Mesendoderm (in vitro differentiated cells): ENCODE results near the gene HOXD11.

ENCODE experiments used
- DNase-seq: peaks from one replicate; pipeline ENCODE4 v3.0.0; 2013
- H2AK5ac ChIP-seq: 2 replicates; pipeline ENCODE4 v1.6.1; 2013; ENCODE audit warnings: low read length, inconsistent platforms
- H2BK120ac ChIP-seq: 2 replicates; pipeline ENCODE4 v1.6.1; 2013; ENCODE audit warnings: low read depth, mild to moderate bottlenecking, low read length, moderate library complexity, mixed read lengths
- H2BK15ac ChIP-seq: replicated peaks from 2 replicates; pipeline ENCODE4 v1.6.1; 2013; ENCODE audit warnings: low read depth, mild to moderate bottlenecking, moderate library complexity
- H2BK5ac ChIP-seq: 2 replicates; pipeline ENCODE4 v1.6.1; 2013; ENCODE audit warnings: low read length, inconsistent platforms
- H3K18ac ChIP-seq: 2 replicates; pipeline ENCODE4 v1.6.1; 2013; ENCODE audit warnings: mild to moderate bottlenecking, low read length, mixed read lengths
- H3K23ac ChIP-seq: one replicate; pipeline ENCODE4 v1.6.1; 2013; ENCODE audit warnings: low read length
- H3K27ac ChIP-seq: 2 replicates; pipeline ENCODE4 v1.5.1; 2013; ENCODE audit warnings: low read depth, mild to moderate bottlenecking, inconsistent platforms, low read length, moderate library complexity
- H3K27me3 ChIP-seq: 2 replicates; pipeline ENCODE4 v1.6.1; 2013; ENCODE audit warnings: low read length, control low read depth, mild to moderate bottlenecking, inconsistent platforms; ENCODE audit not compliant: insufficient read depth, poor library complexity
- H3K36me3 ChIP-seq: 2 replicates; pipeline ENCODE4 v1.6.1; 2013; ENCODE audit warnings: low read length, inconsistent platforms; ENCODE audit not compliant: control insufficient read depth, insufficient read depth
- H3K4ac ChIP-seq: one replicate; pipeline ENCODE4 v1.6.1; 2013; ENCODE audit warnings: low read depth, mild to moderate bottlenecking, low read length, moderate library complexity
- H3K4me1 ChIP-seq: 2 replicates; pipeline ENCODE4 v1.6.1; 2013; ENCODE audit warnings: low read depth, low read length, inconsistent platforms; ENCODE audit not compliant: control insufficient read depth
- H3K4me2 ChIP-seq: 2 replicates; pipeline ENCODE4 v1.6.1; 2013; ENCODE audit warnings: low read length
- H3K4me3 ChIP-seq: 2 replicates; pipeline ENCODE4 v1.5.1; 2013; ENCODE audit warnings: mild to moderate bottlenecking, low read length
- H3K56ac ChIP-seq: one replicate; pipeline ENCODE4 v1.6.1; 2013; ENCODE audit warnings: low read length
- H3K79me1 ChIP-seq: 2 replicates; pipeline ENCODE4 v1.6.1; 2013; ENCODE audit warnings: low read length, inconsistent platforms
- H3K79me2 ChIP-seq: 2 replicates; pipeline ENCODE4 v1.6.1; 2013; ENCODE audit warnings: mild to moderate bottlenecking, low read length; ENCODE audit not compliant: control insufficient read depth, insufficient read depth
- H3K9ac ChIP-seq: 2 replicates; pipeline ENCODE4 v1.6.1; 2013; ENCODE audit warnings: low read length, inconsistent platforms
- H4K5ac ChIP-seq: one replicate; pipeline ENCODE4 v1.6.1; 2013; ENCODE audit warnings: low read length
- H4K8ac ChIP-seq: one replicate; pipeline ENCODE4 v1.6.1; 2013; ENCODE audit warnings: low read depth, mild to moderate bottlenecking, control low read depth, low read length, moderate library complexity
- WGBS: extraction: QIAGEN DNeasy Blood & Tissue Kit; methylation state at CpG from one replicate; pipeline ENCODE4 v1.1.7; 2013; ENCODE audit warnings: low lambda C conversion rate, missing lambda C conversion rate; ENCODE audit not compliant: insufficient coverage; ENCODE audit errors: extremely low coverage; 5-methylcytosine and 5-hydroxymethylcytosine counted together
- small RNA-seq: library from polyadenylated mRNA; stranded (forward); fragments of <200 nt; extraction: miRNeasy Mini kit (QIAGEN cat#:217004); gene quantifications from one replicate; pipeline ENCODE3, GENCODE V24; 2013; ENCODE audit not compliant: insufficient read depth

Gene HOXD11

DNA sequence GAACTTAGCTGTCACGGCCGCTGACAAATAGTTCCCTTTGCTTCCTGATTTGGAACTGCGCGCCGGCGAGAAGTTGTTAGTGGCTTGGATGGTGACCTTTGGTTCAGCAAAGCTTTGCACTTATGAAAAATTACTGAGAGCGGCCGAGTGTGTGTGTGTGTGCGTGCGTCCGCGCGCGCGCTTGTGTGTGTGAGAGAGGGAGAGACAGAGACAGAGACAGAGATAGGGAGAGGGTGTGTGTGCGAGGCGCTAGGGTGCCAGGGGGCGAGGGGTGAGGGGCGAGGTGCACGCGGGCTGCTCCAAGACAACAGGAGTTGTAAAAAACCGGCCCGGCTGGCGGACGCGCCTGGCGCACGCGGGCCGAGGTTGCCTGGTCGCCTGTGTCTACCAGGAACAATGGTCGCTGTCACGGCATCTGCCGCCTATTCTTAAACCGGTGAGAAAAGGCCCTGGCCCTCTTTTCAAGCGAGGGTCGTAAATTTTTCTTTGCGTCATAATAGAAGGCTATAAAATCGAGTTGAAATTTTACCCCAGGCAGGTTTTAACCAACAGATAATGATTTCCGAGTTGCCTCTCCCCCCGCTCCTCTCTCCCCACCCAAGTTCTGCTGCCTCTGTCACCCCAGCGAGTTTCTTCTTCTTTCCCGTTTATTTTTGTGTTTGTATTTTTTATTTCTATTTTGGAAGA lies 50.6 kb downstream of the HOXD11 start:
- no peak overlapping the region for H3K4me3 ChIP-seq
- no peak overlapping the region for H2AK5ac ChIP-seq
- H2BK120ac ChIP-seq: no peak overlapping the region
- no CpG with 5 or more reads among the region's 43 CpGs for WGBS
- no peak overlapping the region for H2BK5ac ChIP-seq
- no peak overlapping the region for H3K4me2 ChIP-seq
- no peak overlapping the region for H3K9ac ChIP-seq
- no peak overlapping the region for H4K5ac ChIP-seq
- no peaks in the 10 kb centered on the region for H3K79me1 ChIP-seq
- no peaks in the 10 kb centered on the region for H3K79me2 ChIP-seq
- H3K36me3 ChIP-seq: no peaks in the 10 kb centered on the region
- H3K18ac ChIP-seq: no peak overlapping the region
- DNase-seq: peak; percentile 55
- H2BK15ac ChIP-seq: no peak overlapping the region
- peaks cover 88% of the 10 kb centered on the region for H3K27me3 ChIP-seq
- no peak overlapping the region for H3K27ac ChIP-seq
- peaks cover 3% of the 10 kb centered on the region for H3K4me1 ChIP-seq
- no peak overlapping the region for H4K8ac ChIP-seq
- peak overlapping the region; percentile 70 for H3K56ac ChIP-seq
- H3K4ac ChIP-seq: no peak overlapping the region
- no peak overlapping the region for H3K23ac ChIP-seq

DNA sequence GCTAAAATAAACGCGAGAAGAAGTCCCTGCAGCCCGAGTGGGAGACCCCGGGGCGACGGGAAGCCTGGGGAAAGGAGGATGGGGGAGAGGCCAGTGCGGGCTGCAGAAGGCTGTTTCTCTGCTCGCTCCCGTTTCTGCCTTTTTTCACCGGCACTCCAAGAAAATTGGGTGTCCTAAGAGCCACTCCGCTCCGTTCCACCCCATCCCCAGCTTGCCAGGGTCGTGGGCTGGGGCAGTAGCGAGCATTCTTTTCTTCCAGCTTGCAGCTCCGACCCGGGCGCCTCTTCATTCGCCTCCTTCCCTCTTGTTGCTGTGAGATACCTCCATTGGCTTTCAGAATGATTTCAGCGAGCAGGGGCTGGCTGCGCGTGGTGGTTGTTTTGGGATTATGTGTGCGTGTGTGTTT lies 51.1 kb downstream of the HOXD11 start:
- WGBS: no CpG with 5 or more reads among the region's 22 CpGs
- H3K4me3 ChIP-seq: no peak overlapping the region
- H3K4me1 ChIP-seq: peaks cover 3% of the 10 kb centered on the region
- H3K4me2 ChIP-seq: peak overlapping the region; percentile 32
- H3K27me3 ChIP-seq: peaks cover 89% of the 10 kb centered on the region
- peak; percentile 58 for DNase-seq
- H3K36me3 ChIP-seq: no peaks in the 10 kb centered on the region
- no peak overlapping the region for H2BK120ac ChIP-seq
- H2BK15ac ChIP-seq: no peak overlapping the region
- no peak overlapping the region for H3K4ac ChIP-seq
- H4K5ac ChIP-seq: no peak overlapping the region
- H2AK5ac ChIP-seq: no peak overlapping the region
- no peaks in the 10 kb centered on the region for H3K79me2 ChIP-seq
- no peak overlapping the region for H4K8ac ChIP-seq
- H3K79me1 ChIP-seq: no peaks in the 10 kb centered on the region
- H3K9ac ChIP-seq: no peak overlapping the region
- H3K27ac ChIP-seq: no peak overlapping the region
- H3K23ac ChIP-seq: no peak overlapping the region
- H3K18ac ChIP-seq: no peak overlapping the region
- H3K56ac ChIP-seq: no peak overlapping the region
- H2BK5ac ChIP-seq: no peak overlapping the region

- DNase-seq: peak; percentile 83
- Histone ChIP-seq H3K36me3 (no peaks in the 10 kb centered on the region), H3K9ac (no peak overlapping the region), H3K27me3 (peaks cover 91% of the 10 kb centered on the region), H4K5ac (no peak overlapping the region), H3K79me1 (no peaks in the 10 kb centered on the region), H3K56ac (peak overlapping the region; percentile 25), H3K79me2 (no peaks in the 10 kb centered on the region), H2AK5ac (no peak overlapping the region), H4K8ac (no peak overlapping the region), H2BK120ac (no peak overlapping the region), H3K27ac (no peak overlapping the region), H3K23ac (no peak overlapping the region), H3K4ac (no peak overlapping the region), H2BK15ac (no peak overlapping the region), H3K4me2 (no peak overlapping the region), H2BK5ac (no peak overlapping the region), H3K4me1 (peaks cover 3% of the 10 kb centered on the region), H3K4me3 (no peak overlapping the region), H3K18ac (no peak overlapping the region)
- no CpG with 5 or more reads among the region's 39 CpGs for WGBS
Observed at GRCh38 chr2:176158855-176159662, 52.0 kb downstream of the HOXD11 start.

Small RNA genes lying within 50 kb of the gene (small RNA-seq; reads per million reads assigned to genes)
- 588 reads per million, percentile 98 among the genes with 10 or more reads in this experiment for gene MIR10B
